NB4 (cell line): ENCODE results near the gene PHPT1.

Source experiments
- POLR2A ChIP-seq: IDR thresholded peaks from 2 replicates; pipeline ENCODE4 v1.6.1; 2011; ENCODE audit warnings: mild to moderate bottlenecking; ENCODE audit not compliant: insufficient read length; ENCODE audit errors: extremely low read depth
- TF ChIP-seq, protein P1 (sequence below): IDR thresholded peaks from one replicate; pipeline ENCODE4 v1.5.1; 2012; ENCODE audit warnings: low read depth, low read length

DNA sequence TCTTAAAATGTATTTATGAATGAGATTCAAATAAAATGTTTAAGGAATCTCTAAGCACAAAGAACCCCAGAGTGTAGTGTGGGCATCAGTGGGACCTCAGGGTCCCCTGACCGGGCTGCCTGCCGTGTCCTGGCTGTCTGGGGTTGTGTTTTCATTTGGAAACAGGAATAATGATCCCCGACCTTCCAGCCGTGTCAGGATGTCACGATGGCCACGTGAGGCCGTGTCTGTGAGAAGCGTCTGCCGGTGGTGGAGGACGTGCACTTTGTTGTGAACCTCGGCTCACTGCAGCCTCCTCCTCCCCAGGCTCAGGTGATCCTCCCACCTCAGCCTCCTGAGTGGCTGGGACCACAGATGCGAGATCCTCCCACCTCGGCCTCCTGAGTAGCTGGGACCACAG lies 41.5 kb downstream of the PHPT1 start:
- TF ChIP-seq, protein P1, sequence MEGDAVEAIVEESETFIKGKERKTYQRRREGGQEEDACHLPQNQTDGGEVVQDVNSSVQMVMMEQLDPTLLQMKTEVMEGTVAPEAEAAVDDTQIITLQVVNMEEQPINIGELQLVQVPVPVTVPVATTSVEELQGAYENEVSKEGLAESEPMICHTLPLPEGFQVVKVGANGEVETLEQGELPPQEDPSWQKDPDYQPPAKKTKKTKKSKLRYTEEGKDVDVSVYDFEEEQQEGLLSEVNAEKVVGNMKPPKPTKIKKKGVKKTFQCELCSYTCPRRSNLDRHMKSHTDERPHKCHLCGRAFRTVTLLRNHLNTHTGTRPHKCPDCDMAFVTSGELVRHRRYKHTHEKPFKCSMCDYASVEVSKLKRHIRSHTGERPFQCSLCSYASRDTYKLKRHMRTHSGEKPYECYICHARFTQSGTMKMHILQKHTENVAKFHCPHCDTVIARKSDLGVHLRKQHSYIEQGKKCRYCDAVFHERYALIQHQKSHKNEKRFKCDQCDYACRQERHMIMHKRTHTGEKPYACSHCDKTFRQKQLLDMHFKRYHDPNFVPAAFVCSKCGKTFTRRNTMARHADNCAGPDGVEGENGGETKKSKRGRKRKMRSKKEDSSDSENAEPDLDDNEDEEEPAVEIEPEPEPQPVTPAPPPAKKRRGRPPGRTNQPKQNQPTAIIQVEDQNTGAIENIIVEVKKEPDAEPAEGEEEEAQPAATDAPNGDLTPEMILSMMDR, result no peak
- no peak for TF ChIP-seq POLR2A
